Smooth muscle cell of bladder (primary cell): ENCODE measurements around the gene RUSC2. TPM values are rescaled to one million over a fixed set of nuclear protein-coding genes. Genes with fewer than 3 reads are reported as not detected.

Source experiments
- total RNA-seq: library from RNA; depleted of rRNA; stranded (reverse); fragments of >200 nt; gene quantifications from 2 replicates; pipeline ENCODE4 v1.2.3, GENCODE V29; 2014

RUSC2 gene
- total RNA-seq, result 14.9 and 17.8 TPM in 2 replicates

GRCh38 chr9:35489313-35490154 lies at the start of gene RUSC2:
TSS of gene RUSC2 (plus strand) at chr9:35490111. CDS start at chr9:35546522, 56,411 bp downstream.

Other genes starting within 250 kb of the RUSC2 start
- 7.5 and 12.2 TPM in 2 replicates for gene TESK1, start 115.2 kb downstream of the RUSC2 start, total RNA-seq
- gene CD72, start 128.3 kb downstream of the RUSC2 start, total RNA-seq, result 1.6 and 1.7 TPM in 2 replicates
- not detected in 2 replicates for gene SIT1, start 160.8 kb downstream of the RUSC2 start, total RNA-seq
- gene RMRP, start 167.9 kb downstream of the RUSC2 start, total RNA-seq, result 28,356 and 90,129 TPM in 2 replicates
- 11.7 and 19.4 TPM in 2 replicates for gene CCDC107, start 168.2 kb downstream of the RUSC2 start, total RNA-seq
- 0.09 and 0.28 TPM in 2 replicates for gene ARHGEF39, start 175.1 kb downstream of the RUSC2 start, total RNA-seq
- 2.0 and 16.1 TPM in 2 replicates for gene CA9, start 183.8 kb downstream of the RUSC2 start, total RNA-seq
- 1,100 and 1,291 TPM in 2 replicates for gene TPM2, start 199.8 kb downstream of the RUSC2 start, total RNA-seq
- gene TLN1, start 242.1 kb downstream of the RUSC2 start, total RNA-seq, result 181 and 228 TPM in 2 replicates
- 71.5 and 79.1 TPM in 2 replicates for gene CREB3, start 242.6 kb downstream of the RUSC2 start, total RNA-seq